ENCODE measurements around the gene SCCPDH.
"Not testable (repeated sequence)": the region's sequence is repeated elsewhere in the genome, so short reads cannot be mapped to it uniquely, and the experiment has no call there.

Gene SCCPDH

GRCh38 chr1:246708166-246708565, 16.0 kb upstream of the SCCPDH start:
- no peaks in the 10 kb centered on the region for H4K20me1 ChIP-seq (ENCODE audit: control insufficient read depth, insufficient read depth, low read depth, low read length)
- no peak overlapping the region for H3K4me2 ChIP-seq (ENCODE audit: low read length)
- TF ChIP-seq CTCF (IDR thresholded peaks at IDR 0.05; ENCODE audit: low read depth, low read length, poor library complexity, severe bottlenecking) (no peak), EZH2phosphoT487 (IDR thresholded peaks at IDR 0.05; ENCODE audit: borderline replicate concordance, low read length) (no peak)
- H3K36me3 ChIP-seq (ENCODE audit: control insufficient read depth, low read length) = no peaks in the 10 kb centered on the region
- no peak overlapping the region for H3K4me3 ChIP-seq (ENCODE audit: low read length)
- H3K27me3 ChIP-seq (ENCODE audit: control insufficient read depth, low read length) = no peaks in the 10 kb centered on the region
- H3K9me2 ChIP-seq (replicated peaks; ENCODE audit: control insufficient read depth, low read length) = no peaks in the 10 kb centered on the region
- no peaks in the 10 kb centered on the region for H3K79me2 ChIP-seq (ENCODE audit: control insufficient read depth, low read length)
- peaks cover 9% of the 10 kb centered on the region for H3K9me3 ChIP-seq (ENCODE audit: control insufficient read depth, insufficient read depth, low read length)
- H3K4me1 ChIP-seq (ENCODE audit: control insufficient read depth, low read length) = no peaks in the 10 kb centered on the region
- no peaks in the 10 kb centered on the region for H3F3A ChIP-seq (ENCODE audit: control insufficient read depth, insufficient read depth)
- H3K27ac ChIP-seq (ENCODE audit: low read depth, low read length) = no peak overlapping the region

- Histone ChIP-seq H3K27ac (ENCODE audit: low read depth, low read length) (no peak overlapping the region), H3K27me3 (ENCODE audit: control insufficient read depth, low read length) (no peaks in the 10 kb centered on the region), H4K20me1 (ENCODE audit: control insufficient read depth, insufficient read depth, low read depth, low read length) (no peaks in the 10 kb centered on the region), H3K4me2 (ENCODE audit: low read length) (no peak overlapping the region), H3K36me3 (ENCODE audit: control insufficient read depth, low read length) (no peaks in the 10 kb centered on the region), H3K4me3 (ENCODE audit: low read length) (no peak overlapping the region), H3K9me2 (replicated peaks; ENCODE audit: control insufficient read depth, low read length) (no peaks in the 10 kb centered on the region), H3K79me2 (ENCODE audit: control insufficient read depth, low read length) (no peaks in the 10 kb centered on the region), H3K4me1 (ENCODE audit: control insufficient read depth, low read length) (no peaks in the 10 kb centered on the region), H3K9me3 (ENCODE audit: control insufficient read depth, insufficient read depth, low read length) (peaks cover 9% of the 10 kb centered on the region), H3F3A (ENCODE audit: control insufficient read depth, insufficient read depth) (no peaks in the 10 kb centered on the region)
- TF ChIP-seq EZH2phosphoT487 (IDR thresholded peaks at IDR 0.05; ENCODE audit: borderline replicate concordance, low read length) = no peak
These were observed 15.0 kb upstream of the SCCPDH start for GRCh38 chr1:246709196-246709595.

GRCh38 chr1:246709835-246710234, 14.4 kb upstream of the SCCPDH start:
- Histone ChIP-seq H3K9me3 (ENCODE audit: control insufficient read depth, insufficient read depth, low read length) (peaks cover 9% of the 10 kb centered on the region), H3K27me3 (ENCODE audit: control insufficient read depth, low read length) (no peaks in the 10 kb centered on the region), H3K27ac (ENCODE audit: low read depth, low read length) (no peak overlapping the region), H3K79me2 (ENCODE audit: control insufficient read depth, low read length) (no peaks in the 10 kb centered on the region), H3K4me3 (ENCODE audit: low read length) (no peak overlapping the region), H3K4me2 (ENCODE audit: low read length) (no peak overlapping the region), H3K4me1 (ENCODE audit: control insufficient read depth, low read length) (no peaks in the 10 kb centered on the region), H4K20me1 (ENCODE audit: control insufficient read depth, insufficient read depth, low read depth, low read length) (no peaks in the 10 kb centered on the region), H3F3A (ENCODE audit: control insufficient read depth, insufficient read depth) (no peaks in the 10 kb centered on the region), H3K9me2 (replicated peaks; ENCODE audit: control insufficient read depth, low read length) (no peaks in the 10 kb centered on the region), H3K36me3 (ENCODE audit: control insufficient read depth, low read length) (no peaks in the 10 kb centered on the region)
- no peak for TF ChIP-seq EZH2phosphoT487 (IDR thresholded peaks at IDR 0.05; ENCODE audit: borderline replicate concordance, low read length)

DNA sequence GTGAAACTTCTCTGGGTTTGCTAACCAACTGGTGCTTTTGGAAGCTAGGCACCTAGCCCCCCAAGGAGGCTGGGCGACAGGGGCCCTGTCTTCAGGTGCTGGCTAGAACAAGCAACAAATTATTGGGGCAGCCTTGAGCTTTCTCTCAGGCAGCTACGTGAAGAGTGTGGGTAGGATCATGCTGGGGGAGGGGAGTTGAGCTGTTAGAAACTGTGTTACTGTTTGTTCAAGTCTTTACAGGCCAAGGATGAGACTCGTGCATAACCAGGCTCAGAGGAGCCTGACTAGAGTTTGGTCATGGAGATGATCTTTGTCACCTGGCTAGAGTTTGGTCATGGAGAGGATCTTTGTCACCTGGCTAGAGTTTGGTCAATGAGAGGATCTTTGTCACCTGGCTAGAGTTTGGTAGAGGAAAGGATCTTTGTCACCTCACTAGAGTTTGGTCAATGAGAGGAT, 12.6 kb upstream of the SCCPDH start:
- Histone ChIP-seq H3K27me3 (ENCODE audit: control insufficient read depth, low read length) (no peaks in the 10 kb centered on the region), H3K4me1 (ENCODE audit: control insufficient read depth, low read length) (no peaks in the 10 kb centered on the region), H3K9me2 (replicated peaks; ENCODE audit: control insufficient read depth, low read length) (no peaks in the 10 kb centered on the region), H3K36me3 (ENCODE audit: control insufficient read depth, low read length) (no peaks in the 10 kb centered on the region), H3K4me2 (ENCODE audit: low read length) (no peak overlapping the region), H3K4me3 (ENCODE audit: low read length) (no peak overlapping the region), H3K27ac (ENCODE audit: low read depth, low read length) (no peak overlapping the region), H3K79me2 (ENCODE audit: control insufficient read depth, low read length) (no peaks in the 10 kb centered on the region), H3F3A (ENCODE audit: control insufficient read depth, insufficient read depth) (no peaks in the 10 kb centered on the region), H4K20me1 (ENCODE audit: control insufficient read depth, insufficient read depth, low read depth, low read length) (no peaks in the 10 kb centered on the region), H3K9me3 (ENCODE audit: control insufficient read depth, insufficient read depth, low read length) (peaks cover 9% of the 10 kb centered on the region)
- TF ChIP-seq EZH2phosphoT487 (IDR thresholded peaks at IDR 0.05; ENCODE audit: borderline replicate concordance, low read length) (no peak), CTCF (IDR thresholded peaks at IDR 0.05; ENCODE audit: low read depth, low read length, poor library complexity, severe bottlenecking) (no peak)

- H3K4me2 ChIP-seq (ENCODE audit: low read length); H3K4me3 ChIP-seq (ENCODE audit: low read length); H3K4me1 ChIP-seq (ENCODE audit: control insufficient read depth, low read length); H4K20me1 ChIP-seq (ENCODE audit: control insufficient read depth, insufficient read depth, low read depth, low read length); H3K36me3 ChIP-seq (ENCODE audit: control insufficient read depth, low read length); H3K27ac ChIP-seq (ENCODE audit: low read depth, low read length); H3K9me2 ChIP-seq (replicated peaks; ENCODE audit: control insufficient read depth, low read length); H3F3A ChIP-seq (ENCODE audit: control insufficient read depth, insufficient read depth); H3K9me3 ChIP-seq (ENCODE audit: control insufficient read depth, insufficient read depth, low read length); H3K27me3 ChIP-seq (ENCODE audit: control insufficient read depth, low read length); H3K79me2 ChIP-seq (ENCODE audit: control insufficient read depth, low read length): not testable (repeated sequence)
These were observed 11.8 kb upstream of the SCCPDH start for GRCh38 chr1:246712428-246712827.

- H3K36me3 ChIP-seq (ENCODE audit: control insufficient read depth, low read length); H3K27me3 ChIP-seq (ENCODE audit: control insufficient read depth, low read length); H3K79me2 ChIP-seq (ENCODE audit: control insufficient read depth, low read length); H3K4me1 ChIP-seq (ENCODE audit: control insufficient read depth, low read length); H3F3A ChIP-seq (ENCODE audit: control insufficient read depth, insufficient read depth); H3K9me3 ChIP-seq (ENCODE audit: control insufficient read depth, insufficient read depth, low read length); H3K4me3 ChIP-seq (ENCODE audit: low read length); H3K27ac ChIP-seq (ENCODE audit: low read depth, low read length); H4K20me1 ChIP-seq (ENCODE audit: control insufficient read depth, insufficient read depth, low read depth, low read length); H3K9me2 ChIP-seq (replicated peaks; ENCODE audit: control insufficient read depth, low read length); H3K4me2 ChIP-seq (ENCODE audit: low read length): not testable (repeated sequence)
These were observed 4.8 kb upstream of the SCCPDH start for GRCh38 chr1:246719361-246719760.

DNA sequence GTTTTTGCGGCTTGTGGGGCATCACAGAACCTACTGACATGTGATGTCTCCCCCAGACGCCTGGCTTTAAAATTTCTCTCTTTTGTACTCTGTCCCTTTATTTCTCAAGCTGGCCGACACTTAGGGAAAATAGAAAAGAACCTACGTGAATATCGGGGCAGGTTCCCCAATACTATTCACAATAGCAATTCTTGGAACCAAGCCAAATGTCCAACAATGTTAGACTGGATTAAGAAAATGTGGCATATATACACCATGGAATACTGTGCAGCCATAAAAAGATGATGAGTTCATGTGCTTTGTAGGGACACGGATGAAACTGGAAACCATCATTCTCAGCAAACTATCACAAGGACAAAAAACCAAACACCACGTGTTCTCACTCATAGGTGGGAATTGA, 3.4 kb upstream of the SCCPDH start:
- peaks cover 23% of the 10 kb centered on the region for H3K79me2 ChIP-seq (ENCODE audit: control insufficient read depth, low read length)
- not testable (repeated sequence) for H3K9me2 ChIP-seq (replicated peaks; ENCODE audit: control insufficient read depth, low read length); H3K27me3 ChIP-seq (ENCODE audit: control insufficient read depth, low read length); H3K9me3 ChIP-seq (ENCODE audit: control insufficient read depth, insufficient read depth, low read length); H3K27ac ChIP-seq (ENCODE audit: low read depth, low read length); H3K4me2 ChIP-seq (ENCODE audit: low read length); H3F3A ChIP-seq (ENCODE audit: control insufficient read depth, insufficient read depth); H3K4me3 ChIP-seq (ENCODE audit: low read length); H3K36me3 ChIP-seq (ENCODE audit: control insufficient read depth, low read length); H4K20me1 ChIP-seq (ENCODE audit: control insufficient read depth, insufficient read depth, low read depth, low read length)
- peaks cover 17% of the 10 kb centered on the region for H3K4me1 ChIP-seq (ENCODE audit: control insufficient read depth, low read length)
